H1 (cell line): ENCODE results near the gene DGKI. TPM values are rescaled to one million over a fixed set of nuclear protein-coding genes. Genes with fewer than 3 reads are reported as not detected.

Experiments used
- ASH2L ChIP-seq: fragments of 200-600, 300-600 bp; sonication (generic); IDR thresholded peaks from one replicate; pipeline ENCODE4 v1.7.1; 2017; ENCODE audit warnings: low read length
- BRCA1 ChIP-seq: IDR thresholded peaks from 2 replicates; pipeline ENCODE4 v1.6.1; 2012; ENCODE audit warnings: low read depth, low read length, improper control_type of control experiment
- EP300 ChIP-seq, 2 experiments: IDR thresholded peaks; 1 replicate in 1 of 2; 2 replicates in 1 of 2; pipeline ENCODE4 v1.6.1; 2011 to 2012; ENCODE audit warnings: low read depth in 2 of 2, low read length in 2 of 2, mild to moderate bottlenecking in 2 of 2, borderline replicate concordance in 1 of 2, inconsistent platforms in 1 of 2, moderate library complexity in 1 of 2
- GABPA ChIP-seq: IDR thresholded peaks from 2 replicates; pipeline ENCODE4 v1.6.1; 2011; ENCODE audit warnings: mild to moderate bottlenecking, low read length, moderate library complexity, borderline replicate concordance; ENCODE audit not compliant: insufficient read depth
- HDAC2 ChIP-seq, 2 experiments: fragments of 300-600 bp in 1 of 2; sonication (generic) in 1 of 2; IDR thresholded peaks; 2 replicates each; pipeline ENCODE4 v1.6.1; 2011 to 2012; ENCODE audit warnings: low read depth in 2 of 2, low read length in 2 of 2, mild to moderate bottlenecking in 2 of 2, moderate library complexity in 2 of 2, borderline replicate concordance in 1 of 2, inconsistent platforms in 1 of 2
- POLR2A ChIP-seq, 2 experiments: IDR thresholded peaks; 1 replicate in 1 of 2; 2 replicates in 1 of 2; pipeline ENCODE4 v1.6.1; 2011; ENCODE audit warnings: low read depth in 2 of 2, low read length in 2 of 2, mild to moderate bottlenecking in 2 of 2; ENCODE audit errors: control extremely low read depth in 1 of 2
- RAD21 ChIP-seq, 2 experiments: IDR thresholded peaks in 1 of 2; conservative IDR thresholded peaks in 1 of 2; 2 replicates each; pipeline ENCODE4 v1.6.1; 2011; ENCODE audit warnings: low read depth in 2 of 2, low read length in 2 of 2, improper control_type of control experiment in 1 of 2, inconsistent platforms in 1 of 2, mild to moderate bottlenecking in 1 of 2, moderate library complexity in 1 of 2
- polyA plus RNA-seq, 7 experiments: library from polyadenylated mRNA; depleted of rRNA in 3 of 7; stranded (reverse) in 5 of 7; unstranded in 2 of 7; fragments of >200 nt in 5 of 7; fragments of 200-250 nt in 2 of 7; gene quantifications; 1 replicate in 5 of 7; 2 replicates in 1 of 7; 4 replicates in 1 of 7; pipeline versions ENCODE4 v1.2.1 to v1.2.3, GENCODE V29; 2011 to 2013; ENCODE audit warnings: missing spikeins in 2 of 7, mixed read lengths in 2 of 7
- total RNA-seq: library from RNA; stranded (reverse); fragmentation: NEBNext Ultra II Directional; extraction: Animal tissue kit (Norgen Biotek cat#: 25700); gene quantifications from 2 replicates; pipeline ENCODE4 v1.2.1, GENCODE V29; 2021

The DGKI gene
- total and polyA plus RNA-seq, 2 of the 8 experiments (the other 6 are each of a cell fraction or from before 2014, with no cell fraction given), result 0.20 to 0.71 TPM

DNA sequence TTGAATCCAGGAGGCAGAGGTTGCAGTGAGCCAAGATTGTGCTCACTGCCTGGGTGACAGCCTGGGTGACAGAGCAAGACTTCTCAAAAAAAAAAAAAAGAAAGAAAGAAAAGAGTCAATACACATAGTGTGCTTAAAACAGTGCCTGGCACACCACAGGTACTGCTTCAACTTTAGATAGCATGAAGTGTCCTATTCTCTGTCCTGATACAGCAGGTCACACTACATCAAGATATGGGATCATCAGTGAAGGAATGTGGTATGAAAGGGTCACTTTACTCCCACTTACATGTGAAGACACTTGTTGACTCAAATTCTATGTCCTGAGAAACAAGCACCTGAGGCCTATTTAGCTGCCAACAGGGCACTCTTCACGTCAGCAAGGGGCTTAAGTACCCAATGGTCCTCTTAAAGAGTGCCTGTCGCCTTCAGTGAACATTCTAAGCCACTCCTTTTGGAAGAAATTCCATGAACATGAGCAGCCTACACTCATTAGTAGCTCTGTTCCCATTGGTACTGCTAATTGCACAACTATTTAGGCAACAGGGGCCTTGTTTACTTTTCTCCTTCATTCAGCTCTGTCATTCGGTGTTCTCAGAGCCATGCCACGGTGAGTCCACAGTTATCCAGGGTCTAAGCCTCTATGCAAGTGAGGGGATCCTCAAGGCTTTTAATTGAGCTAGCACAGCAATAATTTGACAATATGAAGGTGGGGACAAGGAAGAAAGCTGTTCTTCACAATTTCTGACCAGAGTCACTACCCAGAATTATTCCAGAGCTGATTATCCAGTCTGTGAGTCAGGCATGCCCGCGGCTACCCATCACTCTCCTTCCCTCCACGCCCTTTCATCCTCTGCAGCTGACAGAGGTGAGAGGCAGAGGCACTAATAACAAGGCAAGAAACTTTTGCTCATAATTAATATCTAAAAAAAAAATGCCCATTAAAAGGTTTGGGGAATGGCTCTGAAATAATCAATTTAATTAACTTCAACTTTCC is 446.6 kb downstream of the DGKI start (continued):
- TF ChIP-seq EP300 (IDR thresholded peaks at IDR 0.05; ENCODE audit: borderline replicate concordance in 1 of 2, low read depth in 2 of 2, low read length in 2 of 2) (no peak), HDAC2 (IDR thresholded peaks at IDR 0.05; ENCODE audit: borderline replicate concordance in 1 of 2, low read depth in 2 of 2, low read length in 2 of 2) (no peak), GABPA (no peak), RAD21 (IDR thresholded peaks at IDR 0.05 in 1 of 2, conservative IDR thresholded peaks at IDR 0.05 in 1 of 2; ENCODE audit: low read depth in 2 of 2, low read length in 2 of 2) (no peak), BRCA1 (no peak), ASH2L (no peak), POLR2A (IDR thresholded peaks at IDR 0.05; ENCODE audit: control extremely low read depth in 1 of 2, low read depth in 2 of 2, low read length in 2 of 2) (no peak)
